Measurements from ENCODE around the gene CD79B.

CD79B gene

GRCh38 chr17:63966646-63967264 lies 34.6 kb upstream of the CD79B start:
- no peaks in the 10 kb centered on the region for H3K27me3 ChIP-seq (ENCODE audit: control insufficient read depth in 1 of 2, insufficient read depth in 2 of 2, low read length in 2 of 2)
- no peaks in the 10 kb centered on the region for H3K36me3 ChIP-seq (ENCODE audit: insufficient read depth, low read length)
- H3K27ac ChIP-seq (ENCODE audit: low read depth, low read length) = no peak overlapping the region
- no peak overlapping the region for H3K9ac ChIP-seq (ENCODE audit: low read length)
- no peak overlapping the region for H3K4me3 ChIP-seq (ENCODE audit: low read depth in 1 of 2, low read length in 2 of 2)
- H3K9me3 ChIP-seq (ENCODE audit: low read length) = no peaks in the 10 kb centered on the region
- no peaks in the 10 kb centered on the region for H3K4me1 ChIP-seq (ENCODE audit: insufficient read depth, low read length)

- Histone ChIP-seq H3K4me3 (ENCODE audit: low read depth in 1 of 2, low read length in 2 of 2) (no peak overlapping the region), H3K27ac (ENCODE audit: low read depth, low read length) (no peak overlapping the region), H3K9ac (ENCODE audit: low read length) (no peak overlapping the region), H3K4me1 (ENCODE audit: insufficient read depth, low read length) (no peaks in the 10 kb centered on the region), H3K36me3 (ENCODE audit: insufficient read depth, low read length) (no peaks in the 10 kb centered on the region), H3K9me3 (ENCODE audit: low read length) (no peaks in the 10 kb centered on the region), H3K27me3 (ENCODE audit: control insufficient read depth in 1 of 2, insufficient read depth in 2 of 2, low read length in 2 of 2) (no peaks in the 10 kb centered on the region)
These were observed 31.0 kb upstream of the CD79B start for GRCh38 chr17:63963123-63963522.

- no peaks in the 10 kb centered on the region for H3K9me3 ChIP-seq (ENCODE audit: low read length)
- H3K27me3 ChIP-seq (ENCODE audit: control insufficient read depth in 1 of 2, insufficient read depth in 2 of 2, low read length in 2 of 2) = no peaks in the 10 kb centered on the region
- no peak overlapping the region for H3K4me3 ChIP-seq (ENCODE audit: low read depth in 1 of 2, low read length in 2 of 2)
- H3K4me1 ChIP-seq (ENCODE audit: insufficient read depth, low read length) = no peaks in the 10 kb centered on the region
- no peak overlapping the region for H3K9ac ChIP-seq (ENCODE audit: low read length)
- no peaks in the 10 kb centered on the region for H3K36me3 ChIP-seq (ENCODE audit: insufficient read depth, low read length)
- no peak overlapping the region for H3K27ac ChIP-seq (ENCODE audit: low read depth, low read length)
These were observed 30.2 kb upstream of the CD79B start for GRCh38 chr17:63962298-63962744.

GRCh38 chr17:63961355-63962212 lies 29.5 kb upstream of the CD79B start:
- Histone ChIP-seq H3K27me3 (ENCODE audit: control insufficient read depth in 1 of 2, insufficient read depth in 2 of 2, low read length in 2 of 2) (no peaks in the 10 kb centered on the region), H3K9ac (ENCODE audit: low read length) (no peak overlapping the region), H3K4me1 (ENCODE audit: insufficient read depth, low read length) (no peaks in the 10 kb centered on the region), H3K36me3 (ENCODE audit: insufficient read depth, low read length) (no peaks in the 10 kb centered on the region), H3K27ac (ENCODE audit: low read depth, low read length) (no peak overlapping the region), H3K9me3 (ENCODE audit: low read length) (no peaks in the 10 kb centered on the region), H3K4me3 (ENCODE audit: low read depth in 1 of 2, low read length in 2 of 2) (peak overlapping the region in 1 of 2 donors; percentile 27)

GRCh38 chr17:63960430-63960829 lies 28.3 kb upstream of the CD79B start:
- H3K4me3 ChIP-seq (ENCODE audit: low read depth in 1 of 2, low read length in 2 of 2) = no peak overlapping the region
- H3K27ac ChIP-seq (ENCODE audit: low read depth, low read length) = no peak overlapping the region
- H3K9ac ChIP-seq (ENCODE audit: low read length) = no peak overlapping the region
- H3K9me3 ChIP-seq (ENCODE audit: low read length) = no peaks in the 10 kb centered on the region
- H3K36me3 ChIP-seq (ENCODE audit: insufficient read depth, low read length) = no peaks in the 10 kb centered on the region
- H3K27me3 ChIP-seq (ENCODE audit: control insufficient read depth in 1 of 2, insufficient read depth in 2 of 2, low read length in 2 of 2) = no peaks in the 10 kb centered on the region
- no peaks in the 10 kb centered on the region for H3K4me1 ChIP-seq (ENCODE audit: insufficient read depth, low read length)

GRCh38 chr17:63960006-63960405 lies 27.9 kb upstream of the CD79B start:
- Histone ChIP-seq H3K27ac (ENCODE audit: low read depth, low read length) (no peak overlapping the region), H3K4me1 (ENCODE audit: insufficient read depth, low read length) (no peaks in the 10 kb centered on the region), H3K9me3 (ENCODE audit: low read length) (no peaks in the 10 kb centered on the region), H3K4me3 (ENCODE audit: low read depth in 1 of 2, low read length in 2 of 2) (no peak overlapping the region), H3K36me3 (ENCODE audit: insufficient read depth, low read length) (no peaks in the 10 kb centered on the region), H3K9ac (ENCODE audit: low read length) (no peak overlapping the region), H3K27me3 (ENCODE audit: control insufficient read depth in 1 of 2, insufficient read depth in 2 of 2, low read length in 2 of 2) (no peaks in the 10 kb centered on the region)

GRCh38 chr17:63956296-63956920 lies 24.3 kb upstream of the CD79B start:
- H3K27ac ChIP-seq (ENCODE audit: low read depth, low read length) = no peak overlapping the region
- no peaks in the 10 kb centered on the region for H3K27me3 ChIP-seq (ENCODE audit: control insufficient read depth in 1 of 2, insufficient read depth in 2 of 2, low read length in 2 of 2)
- no peaks in the 10 kb centered on the region for H3K4me1 ChIP-seq (ENCODE audit: insufficient read depth, low read length)
- no peak overlapping the region for H3K4me3 ChIP-seq (ENCODE audit: low read depth in 1 of 2, low read length in 2 of 2)
- H3K36me3 ChIP-seq (ENCODE audit: insufficient read depth, low read length) = no peaks in the 10 kb centered on the region
- no peaks in the 10 kb centered on the region for H3K9me3 ChIP-seq (ENCODE audit: low read length)
- no peak overlapping the region for H3K9ac ChIP-seq (ENCODE audit: low read length)

GRCh38 chr17:63955791-63956190 lies 23.7 kb upstream of the CD79B start:
- H3K9ac ChIP-seq (ENCODE audit: low read length) = no peak overlapping the region
- no peaks in the 10 kb centered on the region for H3K36me3 ChIP-seq (ENCODE audit: insufficient read depth, low read length)
- no peaks in the 10 kb centered on the region for H3K27me3 ChIP-seq (ENCODE audit: control insufficient read depth in 1 of 2, insufficient read depth in 2 of 2, low read length in 2 of 2)
- H3K9me3 ChIP-seq (ENCODE audit: low read length) = no peaks in the 10 kb centered on the region
- H3K4me1 ChIP-seq (ENCODE audit: insufficient read depth, low read length) = no peaks in the 10 kb centered on the region
- no peak overlapping the region for H3K4me3 ChIP-seq (ENCODE audit: low read depth in 1 of 2, low read length in 2 of 2)
- H3K27ac ChIP-seq (ENCODE audit: low read depth, low read length) = no peak overlapping the region

GRCh38 chr17:63955232-63955631 lies 23.1 kb upstream of the CD79B start:
- H3K9ac ChIP-seq (ENCODE audit: low read length) = no peak overlapping the region
- no peaks in the 10 kb centered on the region for H3K9me3 ChIP-seq (ENCODE audit: low read length)
- no peaks in the 10 kb centered on the region for H3K27me3 ChIP-seq (ENCODE audit: control insufficient read depth in 1 of 2, insufficient read depth in 2 of 2, low read length in 2 of 2)
- no peak overlapping the region for H3K27ac ChIP-seq (ENCODE audit: low read depth, low read length)
- no peak overlapping the region for H3K4me3 ChIP-seq (ENCODE audit: low read depth in 1 of 2, low read length in 2 of 2)
- H3K36me3 ChIP-seq (ENCODE audit: insufficient read depth, low read length) = no peaks in the 10 kb centered on the region
- no peaks in the 10 kb centered on the region for H3K4me1 ChIP-seq (ENCODE audit: insufficient read depth, low read length)

GRCh38 chr17:63954402-63955063 lies 22.4 kb upstream of the CD79B start:
- H3K36me3 ChIP-seq (ENCODE audit: insufficient read depth, low read length) = no peaks in the 10 kb centered on the region
- no peaks in the 10 kb centered on the region for H3K27me3 ChIP-seq (ENCODE audit: control insufficient read depth in 1 of 2, insufficient read depth in 2 of 2, low read length in 2 of 2)
- no peak overlapping the region for H3K27ac ChIP-seq (ENCODE audit: low read depth, low read length)
- no peaks in the 10 kb centered on the region for H3K4me1 ChIP-seq (ENCODE audit: insufficient read depth, low read length)
- H3K4me3 ChIP-seq (ENCODE audit: low read depth in 1 of 2, low read length in 2 of 2) = no peak overlapping the region
- no peak overlapping the region for H3K9ac ChIP-seq (ENCODE audit: low read length)
- H3K9me3 ChIP-seq (ENCODE audit: low read length) = no peaks in the 10 kb centered on the region
